Measurements from ENCODE around the gene EID1. TPM values are rescaled to one million over a fixed set of nuclear protein-coding genes. Genes with fewer than 3 reads are reported as not detected.

The EID1 gene
- total and polyA plus RNA-seq, 7 donors, result 88.7 to 343 (median 291) TPM

DNA sequence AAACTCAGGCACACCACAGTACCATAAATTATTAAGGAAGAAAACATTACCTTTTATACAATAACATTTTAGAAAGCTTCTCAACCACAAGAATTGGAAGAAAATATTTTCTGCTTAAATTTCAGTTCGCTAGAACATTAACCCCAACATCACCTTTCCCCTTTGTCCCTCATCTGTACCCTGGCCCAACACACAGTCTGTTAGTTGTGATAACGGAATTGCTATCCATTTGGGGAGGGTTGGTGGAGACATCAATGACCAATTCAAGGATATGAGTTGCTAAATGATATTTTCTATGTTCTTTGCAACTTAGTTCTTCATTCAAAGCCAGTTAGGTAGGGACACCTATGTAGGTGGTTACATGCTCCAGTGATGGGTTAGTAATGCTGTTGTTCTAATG is 5.8 kb downstream of the EID1 start:
- no peaks in the 10 kb centered on the region for H3K36me3 ChIP-seq
- intact Hi-C loops (cut with DNase I), result no loop called here

DNA sequence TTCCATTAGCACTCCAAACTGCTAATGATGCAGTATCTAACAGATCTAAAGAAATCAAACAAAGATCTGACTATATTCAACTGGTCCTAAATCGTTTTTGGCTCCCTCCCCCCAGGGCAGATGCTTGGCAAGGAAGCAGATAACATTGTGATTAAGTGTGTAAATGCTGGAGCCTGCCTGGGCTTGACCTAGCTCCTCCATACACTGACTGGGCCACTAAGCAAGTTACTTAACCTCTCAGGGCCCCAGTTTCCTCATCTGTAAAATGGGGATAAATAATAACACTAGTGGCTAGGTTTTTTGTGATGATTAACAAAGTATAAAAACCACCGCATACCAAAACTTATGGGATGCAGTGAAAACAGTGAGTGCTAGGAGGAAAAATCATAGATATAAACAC is 9.2 kb downstream of the EID1 start:
- intact Hi-C loops (cut with DNase I), result no loop called here
- 51 to 72% methylated on average over 2 of the region's 2 CpGs for WGBS, 2 donors

More for the DNA sequence above, 5.8 kb downstream of the EID1 start:
- no peaks in the 10 kb centered on the region for H3K9me3 ChIP-seq
- no peak overlapping the region for H3K4me3 ChIP-seq
- no peak for DNase-seq
- 87 to 89% methylated on average over 2 of the region's 2 CpGs for WGBS, 2 donors
- no peaks in the 10 kb centered on the region for H3K27me3 ChIP-seq
- H3K27ac ChIP-seq, result no peak overlapping the region
- H3K4me1 ChIP-seq, result peaks cover 0 to 21% (median 12%) of the 10 kb centered on the region in 4 donors
- no peak for TF ChIP-seq POLR2AphosphoS5 (IDR thresholded peaks at IDR 0.05)
- TF ChIP-seq EP300 (IDR thresholded peaks at IDR 0.05), result no peak
- TF ChIP-seq POLR2A (IDR thresholded peaks at IDR 0.05), result no peak
- TF ChIP-seq, protein P1, sequence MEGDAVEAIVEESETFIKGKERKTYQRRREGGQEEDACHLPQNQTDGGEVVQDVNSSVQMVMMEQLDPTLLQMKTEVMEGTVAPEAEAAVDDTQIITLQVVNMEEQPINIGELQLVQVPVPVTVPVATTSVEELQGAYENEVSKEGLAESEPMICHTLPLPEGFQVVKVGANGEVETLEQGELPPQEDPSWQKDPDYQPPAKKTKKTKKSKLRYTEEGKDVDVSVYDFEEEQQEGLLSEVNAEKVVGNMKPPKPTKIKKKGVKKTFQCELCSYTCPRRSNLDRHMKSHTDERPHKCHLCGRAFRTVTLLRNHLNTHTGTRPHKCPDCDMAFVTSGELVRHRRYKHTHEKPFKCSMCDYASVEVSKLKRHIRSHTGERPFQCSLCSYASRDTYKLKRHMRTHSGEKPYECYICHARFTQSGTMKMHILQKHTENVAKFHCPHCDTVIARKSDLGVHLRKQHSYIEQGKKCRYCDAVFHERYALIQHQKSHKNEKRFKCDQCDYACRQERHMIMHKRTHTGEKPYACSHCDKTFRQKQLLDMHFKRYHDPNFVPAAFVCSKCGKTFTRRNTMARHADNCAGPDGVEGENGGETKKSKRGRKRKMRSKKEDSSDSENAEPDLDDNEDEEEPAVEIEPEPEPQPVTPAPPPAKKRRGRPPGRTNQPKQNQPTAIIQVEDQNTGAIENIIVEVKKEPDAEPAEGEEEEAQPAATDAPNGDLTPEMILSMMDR (IDR thresholded peaks at IDR 0.05), result no peak

DNA sequence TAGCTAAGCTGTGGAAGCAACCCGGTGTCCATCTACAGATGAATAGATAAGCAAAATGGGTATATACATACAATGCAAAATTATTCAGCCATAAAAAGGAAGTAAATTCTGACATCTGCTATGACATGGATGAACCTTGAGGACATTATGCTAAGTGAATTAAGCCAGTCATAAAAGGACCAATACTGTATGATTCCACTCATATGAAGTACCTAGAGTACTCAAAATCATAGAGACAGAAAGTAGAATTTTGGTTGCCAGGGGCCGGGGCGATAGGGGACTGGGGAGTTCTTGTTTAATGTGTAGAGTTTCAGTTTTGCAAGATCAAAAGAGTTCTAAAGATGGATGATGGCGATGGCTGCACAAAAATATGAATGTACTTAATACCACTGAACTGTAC is 10.3 kb downstream of the EID1 start:
- WGBS, 2 donors, result 85 to 87% methylated on average over 4 of the region's 4 CpGs
- no peak for TF ChIP-seq EP300 (IDR thresholded peaks at IDR 0.05)
- no peak for TF ChIP-seq POLR2AphosphoS5 (IDR thresholded peaks at IDR 0.05)
- TF ChIP-seq, protein P1 (IDR thresholded peaks at IDR 0.05), result no peak
- TF ChIP-seq POLR2A (IDR thresholded peaks at IDR 0.05), result no peak

More for the DNA sequence above, 9.2 kb downstream of the EID1 start:
- Histone ChIP-seq H3K9me3 (no peaks in the 10 kb centered on the region), H3K27me3 (no peaks in the 10 kb centered on the region), H3K36me3 (no peaks in the 10 kb centered on the region), H3K27ac (no peak overlapping the region), H3K4me1 (peaks cover 0 to 8% (median 2%) of the 10 kb centered on the region in 4 donors), H3K4me3 (no peak overlapping the region)
- TF ChIP-seq EP300 (IDR thresholded peaks at IDR 0.05) (no peak), POLR2AphosphoS5 (IDR thresholded peaks at IDR 0.05) (no peak), POLR2A (IDR thresholded peaks at IDR 0.05) (no peak)
- TF ChIP-seq, protein P1 (IDR thresholded peaks at IDR 0.05), result no peak
- DNase-seq, result no peak

DNA sequence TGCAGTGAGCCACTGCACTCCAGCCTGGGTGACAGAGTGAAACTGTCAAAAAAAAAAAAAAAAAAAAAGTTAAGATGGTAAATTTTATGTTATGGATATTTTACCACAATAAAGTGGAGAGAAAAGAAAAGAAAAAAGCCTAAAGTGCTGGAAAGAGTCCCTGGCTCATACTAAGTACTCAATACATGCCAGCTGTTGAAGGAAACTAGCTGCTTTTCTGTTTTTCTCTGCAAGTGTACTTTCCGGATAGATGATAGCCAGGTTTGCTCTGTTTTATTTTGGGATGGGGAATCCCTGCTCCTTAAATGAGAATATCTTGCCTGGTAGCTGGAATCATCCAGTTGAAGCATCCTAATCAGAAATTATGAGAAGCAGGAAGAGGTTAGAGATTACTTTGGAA is 10.9 kb downstream of the EID1 start:
- Histone ChIP-seq H3K9me3 (no peaks in the 10 kb centered on the region), H3K27ac (peak overlapping the region; percentile 34 to 70 (median 40)), H3K4me3 (no peak overlapping the region), H3K36me3 (no peaks in the 10 kb centered on the region), H3K4me1 (peaks cover 0 to 8% (median 2%) of the 10 kb centered on the region in 4 donors), H3K27me3 (no peaks in the 10 kb centered on the region)
- WGBS, 2 donors, result 76 to 85% methylated on average over 1 of the region's 1 CpG
- no peak for DNase-seq
- TF ChIP-seq, protein P1 (IDR thresholded peaks at IDR 0.05), result no peak
- TF ChIP-seq POLR2AphosphoS5 (IDR thresholded peaks at IDR 0.05), result peak in 2 of 4 donors; percentile 10 to 24
- intact Hi-C loops (cut with DNase I), result no loop called here

More for the DNA sequence above, 10.3 kb downstream of the EID1 start:
- Histone ChIP-seq H3K36me3 (no peaks in the 10 kb centered on the region), H3K27ac (peak overlapping the region in 1 of 4 donors; percentile 70), H3K4me3 (no peak overlapping the region), H3K27me3 (no peaks in the 10 kb centered on the region), H3K9me3 (no peaks in the 10 kb centered on the region), H3K4me1 (peaks cover 0 to 8% (median 2%) of the 10 kb centered on the region in 4 donors)
- DNase-seq, result no peak
- intact Hi-C loops (cut with DNase I), result no loop called here

DNA sequence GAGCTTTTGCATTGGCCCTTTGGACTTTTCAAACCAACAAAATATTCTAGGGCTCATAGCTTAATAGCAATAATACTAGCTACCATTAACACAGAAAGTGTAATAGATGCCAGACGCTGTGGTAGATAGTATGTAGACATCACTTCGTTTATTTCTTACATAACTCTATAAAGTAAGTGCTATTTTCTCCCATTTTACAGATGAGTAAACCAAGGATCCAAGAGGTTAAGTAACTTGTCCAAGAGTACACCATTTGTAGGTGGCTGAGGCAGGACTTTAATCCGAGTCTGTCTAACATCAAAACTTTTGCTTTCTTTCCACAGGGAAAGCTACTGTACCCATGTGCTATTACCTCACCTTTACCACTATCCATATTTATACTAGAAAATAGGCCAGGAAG is 12.0 kb downstream of the EID1 start:
- intact Hi-C loops (cut with DNase I), result no loop called here
- no peaks in the 10 kb centered on the region for H3K9me3 ChIP-seq
- H3K27ac ChIP-seq, result peak overlapping the region in 1 of 4 donors; percentile 70
- peaks cover 0 to 8% (median 2%) of the 10 kb centered on the region in 4 donors for H3K4me1 ChIP-seq
- no peak overlapping the region for H3K4me3 ChIP-seq
- no peak for TF ChIP-seq POLR2A (IDR thresholded peaks at IDR 0.05)
- TF ChIP-seq, protein P1 (IDR thresholded peaks at IDR 0.05), result no peak
- no peak for TF ChIP-seq EP300 (IDR thresholded peaks at IDR 0.05)
- WGBS, 2 donors, result 79 to 93% methylated on average over 3 of the region's 3 CpGs
- no peaks in the 10 kb centered on the region for H3K36me3 ChIP-seq
- H3K27me3 ChIP-seq, result no peaks in the 10 kb centered on the region
- no peak for DNase-seq

All from sigmoid colon (tissue), 7 donors.